Measurements from ENCODE around the gene GLYATL3. TPM values are rescaled to one million over a fixed set of nuclear protein-coding genes. Genes with fewer than 3 reads are reported as not detected.

Gene GLYATL3
- total RNA-seq, 1 donor from 2014 or later = not detected

- H3K36me3 Mint-ChIP-seq = no peaks in the 10 kb centered on the region
- no peak overlapping the region for H3K27ac Mint-ChIP-seq
- no peak for DNase-seq (ENCODE audit: extremely low spot score, unreplicated experiment)
- H3K4me3 Mint-ChIP-seq = no peak overlapping the region
- no peaks in the 10 kb centered on the region for H3K9me3 Mint-ChIP-seq
- no peaks in the 10 kb centered on the region for H3K4me1 Mint-ChIP-seq (ENCODE audit: unreplicated experiment)
- TF ChIP-seq CTCF (conservative IDR thresholded peaks at IDR 0.05) = no peak
- no peaks in the 10 kb centered on the region for H3K27me3 Mint-ChIP-seq
Measured at GRCh38 chr6:49516147-49516505, 16.4 kb downstream of the GLYATL3 start.

GRCh38 chr6:49517919-49518318 is 18.2 kb downstream of the GLYATL3 start:
- no peak for DNase-seq (ENCODE audit: extremely low spot score, unreplicated experiment)
- H3K27me3 Mint-ChIP-seq = no peaks in the 10 kb centered on the region
- no peak overlapping the region for H3K4me3 Mint-ChIP-seq
- peaks cover 2% of the 10 kb centered on the region for H3K4me1 Mint-ChIP-seq (ENCODE audit: unreplicated experiment)
- TF ChIP-seq CTCF (conservative IDR thresholded peaks at IDR 0.05) = no peak
- no peaks in the 10 kb centered on the region for H3K36me3 Mint-ChIP-seq
- H3K9me3 Mint-ChIP-seq = no peaks in the 10 kb centered on the region
- no peak overlapping the region for H3K27ac Mint-ChIP-seq

GRCh38 chr6:49519660-49520059 is 19.9 kb downstream of the GLYATL3 start:
- no peaks in the 10 kb centered on the region for H3K36me3 Mint-ChIP-seq
- no peak for DNase-seq (ENCODE audit: extremely low spot score, unreplicated experiment)
- H3K4me1 Mint-ChIP-seq (ENCODE audit: unreplicated experiment) = peaks cover 5% of the 10 kb centered on the region
- H3K9me3 Mint-ChIP-seq = no peaks in the 10 kb centered on the region
- no peak overlapping the region for H3K4me3 Mint-ChIP-seq
- H3K27me3 Mint-ChIP-seq = no peaks in the 10 kb centered on the region
- no peak overlapping the region for H3K27ac Mint-ChIP-seq
- TF ChIP-seq CTCF (conservative IDR thresholded peaks at IDR 0.05) = no peak

GRCh38 chr6:49522710-49523593 is 23.2 kb downstream of the GLYATL3 start:
- DNase-seq (ENCODE audit: extremely low spot score, unreplicated experiment) = no peak

GRCh38 chr6:49523901-49524300 is 24.2 kb downstream of the GLYATL3 start:
- DNase-seq (ENCODE audit: extremely low spot score, unreplicated experiment) = no peak
- H3K4me1 Mint-ChIP-seq (ENCODE audit: unreplicated experiment) = peaks cover 5% of the 10 kb centered on the region
- no peaks in the 10 kb centered on the region for H3K9me3 Mint-ChIP-seq
- no peak overlapping the region for H3K4me3 Mint-ChIP-seq
- H3K27ac Mint-ChIP-seq = no peak overlapping the region
- no peaks in the 10 kb centered on the region for H3K36me3 Mint-ChIP-seq
- H3K27me3 Mint-ChIP-seq = no peaks in the 10 kb centered on the region
- no peak for TF ChIP-seq CTCF (conservative IDR thresholded peaks at IDR 0.05)

More at GRCh38 chr6:49522710-49523593, 23.2 kb downstream of the GLYATL3 start:
- no peaks in the 10 kb centered on the region for H3K9me3 Mint-ChIP-seq
- no peaks in the 10 kb centered on the region for H3K36me3 Mint-ChIP-seq
- H3K4me1 Mint-ChIP-seq (ENCODE audit: unreplicated experiment) = peaks cover 5% of the 10 kb centered on the region
- no peak for TF ChIP-seq CTCF (conservative IDR thresholded peaks at IDR 0.05)
- no peak overlapping the region for H3K4me3 Mint-ChIP-seq
- H3K27ac Mint-ChIP-seq = peak overlapping the region; percentile 52
- no peaks in the 10 kb centered on the region for H3K27me3 Mint-ChIP-seq
